IMR-90 (cell line): ENCODE data around the gene MSH2. TPM values are rescaled to one million over a fixed set of nuclear protein-coding genes. Genes with fewer than 3 reads are reported as not detected.

ENCODE experiments used
- ATAC-seq: fragments of 200-7000 bp; cut with Tn5 transposase; 2 replicates; pipeline ENCODE4 v1.9.1; 2020; ENCODE audit warnings: low read depth, mild to moderate bottlenecking, moderate library complexity
- BruUV-seq: library from RNA; stranded (reverse); fragments of 400-500 nt; replicated peaks from 2 replicates; lab custom pipeline; 2021; lab: Mats Ljungman, UMichigan
- CTCF ChIA-PET: fragments of 300-600 bp; formaldehyde crosslinking; extraction: SDS; loops from one replicate; lab custom pipeline; 2021; ENCODE audit warnings: antibody characterized with exemption; lab: Yijun Ruan, JAX
- POLR2A ChIA-PET: fragments of 300-600 bp; sonication (Branson Sonifier 250); formaldehyde crosslinking; loops from one replicate; lab custom pipeline; 2022; ENCODE audit warnings: antibody characterized with exemption; ENCODE audit not compliant: unreplicated experiment; lab: Charles Lee
- DNase-seq: peaks from one replicate; pipeline ENCODE4 v3.0.0; 2013
- H2AFZ ChIP-seq: replicated peaks from 2 replicates; pipeline ENCODE3; 2013; ENCODE audit warnings: low read length, mild to moderate bottlenecking; ENCODE audit not compliant: poor library complexity
- H2AK5ac ChIP-seq: 2 replicates; pipeline ENCODE4 v1.6.1; 2013; ENCODE audit warnings: low read depth, low read length, inconsistent platforms
- H2AK9ac ChIP-seq: replicated peaks from 2 replicates; pipeline ENCODE3; 2013; ENCODE audit warnings: mild to moderate bottlenecking, low read depth, low read length, moderate library complexity; ENCODE audit not compliant: poor library complexity
- H2BK120ac ChIP-seq: 2 replicates; pipeline ENCODE4 v1.6.1; 2013; ENCODE audit warnings: low read depth, low read length, inconsistent platforms
- H2BK15ac ChIP-seq: 3 replicates; pipeline ENCODE4 v1.6.1; 2013; ENCODE audit warnings: low read depth, low read length, inconsistent platforms
- H2BK20ac ChIP-seq: 2 replicates; pipeline ENCODE4 v1.6.1; 2013; ENCODE audit warnings: low read depth, mild to moderate bottlenecking, inconsistent platforms, low read length, moderate library complexity
- H2BK5ac ChIP-seq: 2 replicates; pipeline ENCODE4 v1.6.1; 2013; ENCODE audit warnings: mild to moderate bottlenecking, low read depth, low read length, inconsistent platforms; ENCODE audit not compliant: poor library complexity, severe bottlenecking
- H3K14ac ChIP-seq: replicated peaks from 2 replicates; pipeline ENCODE4 v1.6.1; 2013; ENCODE audit warnings: low read depth, low read length, inconsistent platforms
- H3K18ac ChIP-seq: 2 replicates; pipeline ENCODE4 v1.6.1; 2013; ENCODE audit warnings: low read depth, low read length, control low read depth
- H3K23ac ChIP-seq: 2 replicates; pipeline ENCODE4 v1.6.1; 2013; ENCODE audit warnings: low read depth, low read length, inconsistent platforms
- H3K27ac ChIP-seq: 2 replicates; pipeline ENCODE4 v1.5.1; 2013; ENCODE audit warnings: mild to moderate bottlenecking, control low read depth, low read length; ENCODE audit not compliant: insufficient read depth
- H3K27me3 ChIP-seq: 2 replicates; pipeline ENCODE4 v1.6.1; 2013; ENCODE audit warnings: low read length; ENCODE audit not compliant: control insufficient read depth, insufficient read depth
- H3K36me3 ChIP-seq: 2 replicates; pipeline ENCODE4 v1.6.1; 2013; ENCODE audit warnings: low read length, mixed read lengths; ENCODE audit not compliant: control insufficient read depth, insufficient read depth
- H3K4ac ChIP-seq: 2 replicates; pipeline ENCODE4 v1.6.1; 2013; ENCODE audit warnings: low read depth, low read length, inconsistent platforms
- H3K4me1 ChIP-seq: 2 replicates; pipeline ENCODE4 v1.6.1; 2013; ENCODE audit warnings: low read length, mixed read lengths; ENCODE audit not compliant: control insufficient read depth, insufficient read depth
- H3K4me2 ChIP-seq: 2 replicates; pipeline ENCODE4 v1.6.1; 2013; ENCODE audit warnings: low read depth, mild to moderate bottlenecking, control low read depth, low read length, moderate library complexity
- H3K4me3 ChIP-seq: 2 replicates; pipeline ENCODE4 v1.5.1; 2013; ENCODE audit warnings: low read depth, mild to moderate bottlenecking, control low read depth, low read length, moderate library complexity; ENCODE audit not compliant: insufficient read depth
- H3K56ac ChIP-seq: 2 replicates; pipeline ENCODE4 v1.6.1; 2013; ENCODE audit warnings: low read length, inconsistent platforms; ENCODE audit not compliant: insufficient read depth; ENCODE audit errors: extremely low read depth
- H3K79me1 ChIP-seq, 2 experiments: 2 replicates each; pipeline ENCODE4 v1.6.1; 2013; ENCODE audit warnings: low read length in 2 of 2, inconsistent platforms in 1 of 2, low read depth in 1 of 2
- H3K9ac ChIP-seq: 2 replicates; pipeline ENCODE4 v1.6.1; 2013; ENCODE audit warnings: low read depth, low read length, control low read depth
- H3K9me1 ChIP-seq: 2 replicates; pipeline ENCODE4 v1.6.1; 2013; ENCODE audit warnings: low read length, inconsistent platforms; ENCODE audit not compliant: insufficient read depth
- H3K9me3 ChIP-seq: 2 replicates; pipeline ENCODE4 v1.6.1; 2013; ENCODE audit warnings: low read length; ENCODE audit not compliant: control insufficient read depth, insufficient read depth
- H4K20me1 ChIP-seq: 2 replicates; pipeline ENCODE4 v1.6.1; 2013; ENCODE audit warnings: low read length, inconsistent platforms; ENCODE audit not compliant: insufficient read depth
- H4K5ac ChIP-seq: 2 replicates; pipeline ENCODE4 v1.6.1; 2013; ENCODE audit warnings: mild to moderate bottlenecking, low read depth, low read length, control low read depth
- H4K8ac ChIP-seq, 2 experiments: 2 replicates each; pipeline ENCODE4 v1.6.1; 2013; ENCODE audit warnings: low read depth in 2 of 2, low read length in 2 of 2, control low read depth in 1 of 2, inconsistent platforms in 1 of 2
- H4K91ac ChIP-seq: 2 replicates; pipeline ENCODE4 v1.6.1; 2013; ENCODE audit warnings: low read depth, low read length, inconsistent platforms; ENCODE audit not compliant: insufficient read depth
- MXI1 ChIP-seq: IDR thresholded peaks from 2 replicates; pipeline ENCODE4 v1.6.1; 2012; ENCODE audit warnings: low read depth, mild to moderate bottlenecking, low read length, moderate library complexity, borderline replicate concordance
- RAD21 ChIP-seq: IDR thresholded peaks from 2 replicates; pipeline ENCODE4 v1.6.1; 2012; ENCODE audit warnings: low read length, improper control_type of control experiment
- WGBS, 2 experiments: methylation state at CpG; one replicate each; pipeline versions ENCODE4 v1.1.5 to v1.1.7; 2013; ENCODE audit warnings: missing lambda C conversion rate in 2 of 2; ENCODE audit not compliant: insufficient read length in 1 of 2; ENCODE audit errors: extremely low coverage in 2 of 2; 5-methylcytosine and 5-hydroxymethylcytosine counted together
- dilution Hi-C: fragments of 300-500 bp; cut with HindIII; formaldehyde crosslinking; loops from one replicate; pipeline ENCODE4 v1.14.3; 2018; ENCODE audit warnings: low sequenced_read_pairs; ENCODE audit not compliant: unreplicated experiment
- in situ Hi-C: fragments of 300-500 bp; cut with MboI; formaldehyde crosslinking; loops from 3 replicates; pipeline ENCODE4 v1.14.3; 2019; ENCODE audit warnings: low sequenced_read_pairs, inconsistent platforms, mixed read lengths
- intact Hi-C: fragments of 100-400 bp; cut with micrococcal nuclease; formaldehyde crosslinking; loops from 2 replicates; pipeline ENCODE4 v1.10.0; 2022
- polyA plus RNA-seq, 3 experiments: library from polyadenylated mRNA; depleted of rRNA; stranded (reverse); fragments of >200 nt; gene quantifications; 2 replicates each; pipeline ENCODE4 v1.2.3, GENCODE V29; 2012; ENCODE audit warnings: low replicate concordance in 1 of 3
- total RNA-seq: library from RNA; depleted of rRNA; stranded (reverse); fragments of >200 nt; gene quantifications from 2 replicates; pipeline ENCODE4 v1.2.3, GENCODE V29; 2012

Gene MSH2
- total and polyA plus RNA-seq, 2 of the 4 experiments (the other 2 are of a cell fraction): 13.8 to 22.6 TPM

DNA sequence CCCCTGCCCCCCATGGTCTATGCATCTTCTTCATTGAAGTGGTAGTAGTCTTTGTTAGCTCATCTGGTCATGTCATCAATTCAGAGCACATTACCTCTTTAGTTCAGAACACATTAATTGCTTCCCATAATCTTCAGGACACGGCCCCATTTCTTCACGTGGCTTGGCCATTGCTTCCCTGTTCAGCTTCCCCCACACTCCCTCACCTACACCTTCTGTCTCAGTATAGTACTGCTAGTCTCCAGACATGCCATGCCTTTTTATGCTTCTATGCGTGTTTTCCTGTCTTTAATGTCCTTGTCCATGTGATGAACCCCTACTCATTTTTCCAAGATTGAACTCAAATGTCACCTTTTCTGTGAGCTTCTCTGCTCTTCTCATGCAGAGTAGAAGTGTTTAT, 35.1 kb downstream of the MSH2 start:
- Histone ChIP-seq H3K9ac (no peak overlapping the region), H3K18ac (no peak overlapping the region), H3K27me3 (no peaks in the 10 kb centered on the region), H2BK5ac (no peak overlapping the region), H4K8ac (no peak overlapping the region), H2BK15ac (no peak overlapping the region), H3K79me1 (peaks cover 0 to 3% of the 10 kb centered on the region in 2 experiments; a peak in 1 of 4 replicates), H3K4me2 (no peak overlapping the region), H3K56ac (no peak overlapping the region), H3K23ac (no peak overlapping the region), H3K9me1 (no peaks in the 10 kb centered on the region), H3K27ac (no peak overlapping the region), H4K20me1 (no peaks in the 10 kb centered on the region), H2BK20ac (no peak overlapping the region), H3K4me1 (no peaks in the 10 kb centered on the region), H3K9me3 (no peaks in the 10 kb centered on the region), H2AK9ac (no peak overlapping the region), H2AK5ac (no peak overlapping the region), H4K5ac (no peak overlapping the region), H2BK120ac (no peak overlapping the region), H3K14ac (no peak overlapping the region), H4K91ac (no peak overlapping the region), H3K4me3 (no peak overlapping the region), H2AFZ (no peak overlapping the region), H3K36me3 (peaks cover 3% of the 10 kb centered on the region; the same call in 1 of the 2 replicates), H3K4ac (no peak overlapping the region)
- ATAC-seq: no peak
- no peak for DNase-seq
- WGBS, 2 experiments: 97% methylated on average over 3 of the region's 3 CpGs; no CpG with 5 or more reads in 1 of the 2 experiments
- intact Hi-C loops (loop anchor here (5.0 kb wide), 1 partner anchor 669 kb away; no protein-coding TSS in a partner anchor), dilution Hi-C loops (no loop called here), in situ Hi-C loops (loop anchor here (5.0 kb wide), 1 partner anchor 329 kb away; no protein-coding TSS in a partner anchor)
- CTCF ChIA-PET: interaction anchor here (0.7 to 2.4 kb wide), 6 partner anchors 10 to 669 kb away, joined by 3 to 39 read pairs (median 4); no protein-coding TSS in a partner anchor
- POLR2A ChIA-PET: interaction anchor here (0.6 kb wide), 1 partner anchor 340 kb away, joined by 4 read pairs; no protein-coding TSS in a partner anchor
- TF ChIP-seq RAD21: no peak
- no peak for TF ChIP-seq MXI1
- no TSS peak for BruUV-seq
